Esophagus squamous epithelium (tissue), 5 donors: ENCODE data around the gene PTPN1. TPM values are rescaled to one million over a fixed set of nuclear protein-coding genes. Genes with fewer than 3 reads are reported as not detected.
"Not testable (repeated sequence)": the region's sequence is repeated elsewhere in the genome, so short reads cannot be mapped to it uniquely, and the experiment has no call there.

Source experiments
- DNase-seq: peaks from one replicate; lab custom pipeline; 2025; lab: John Stamatoyannopoulos, UW
- H3K27ac ChIP-seq, 4 donors: fragments of 200-600 bp; sonication (generic); one replicate each; pipeline ENCODE4 v1.5.1; 2016 to 2019; ENCODE audit warnings: mild to moderate bottlenecking in 1 of 4
- H3K27me3 ChIP-seq, 4 donors: fragments of 200-600 bp; sonication (generic); 1 replicate in 3 of 4; 2 replicates in 1 of 4; pipeline versions ENCODE4 v1.5.1 to v1.6.0; 2017 to 2021; ENCODE audit warnings: antibody characterized with exemption in 1 of 4
- H3K36me3 ChIP-seq, 3 donors: fragments of 200-600 bp; sonication (generic); one replicate each; pipeline ENCODE4 v1.5.1; 2016 to 2019
- H3K4me1 ChIP-seq, 3 donors: fragments of 200-600 bp; sonication (generic); one replicate each; pipeline ENCODE4 v1.5.1; 2017 to 2019
- H3K4me3 ChIP-seq, 4 donors: fragments of 200-600 bp; sonication (generic); 1 replicate in 3 of 4; 2 replicates in 1 of 4; pipeline ENCODE4 v1.5.1; 2016 to 2019; ENCODE audit warnings: mild to moderate bottlenecking in 2 of 4, moderate library complexity in 1 of 4
- H3K9me3 ChIP-seq, 3 donors: fragments of 200-600 bp; sonication (generic); one replicate each; pipeline ENCODE4 v1.5.1; 2016 to 2019
- POLR2A ChIP-seq, 4 donors: fragments of 450-650 bp; IDR thresholded peaks; one replicate each; pipeline ENCODE4 v1.6.1; 2017; ENCODE audit warnings: antibody characterized with exemption in 4 of 4, mild to moderate bottlenecking in 4 of 4, moderate library complexity in 3 of 4
- WGBS, 2 donors: methylation state at CpG; one replicate each; pipeline ENCODE4 v1.1.5; 2018; 5-methylcytosine and 5-hydroxymethylcytosine counted together
- intact Hi-C: fragments of 100-400 bp; cut with DNase I; formaldehyde crosslinking; loops from one replicate; pipeline ENCODE4 v1.15.0; 2022
- total RNA-seq, 4 donors: library from RNA; depleted of rRNA; stranded (reverse); fragments of >200 nt; gene quantifications; one replicate each; pipeline ENCODE4 v1.1.0, GENCODE V29; 2016
- TF ChIP-seq, protein P1 (sequence below), 6 experiments: fragments of 450-650 bp in 4 of 6; fragments of 200-600 bp in 2 of 6; sonication (generic) in 2 of 6; IDR thresholded peaks; one replicate each; pipeline ENCODE4 v1.5.1; 2016 to 2019; ENCODE audit warnings: antibody characterized with exemption in 6 of 6, mild to moderate bottlenecking in 4 of 6, moderate library complexity in 4 of 6
- donor health status: DM: yes; HTN: yes; CAD: no.

Gene PTPN1
- total RNA-seq, 4 donors from 2014 or later = 23.6 to 30.6 (median 29.0) TPM

DNA sequence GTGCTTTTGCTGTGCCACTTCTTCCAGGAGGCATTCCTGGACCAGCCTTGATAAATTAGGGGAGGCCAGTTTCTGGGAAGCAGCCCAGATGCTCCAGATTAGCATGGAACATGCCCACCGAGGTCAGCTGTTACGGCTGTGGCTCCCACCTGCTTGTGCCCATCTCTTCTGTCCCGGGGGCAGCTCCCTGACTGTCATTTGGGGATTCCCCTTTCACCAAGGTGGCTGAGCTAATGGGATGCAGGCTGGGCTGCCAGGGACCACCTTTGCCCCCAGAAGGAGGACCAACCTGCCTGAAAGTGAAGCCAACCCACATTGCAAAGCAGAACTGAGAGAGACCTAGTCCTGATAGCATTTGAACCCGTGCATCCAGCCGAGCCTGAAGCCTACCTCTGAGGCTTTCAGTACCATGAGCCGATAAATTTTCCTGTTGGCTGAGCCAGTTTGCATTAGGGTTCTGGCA is 85.3 kb downstream of the PTPN1 start:
- H3K27ac ChIP-seq = no peak overlapping the region
- intact Hi-C loops = no loop called here
- H3K4me1 ChIP-seq = peaks cover 0 to 33% (median 13%) of the 10 kb centered on the region in 3 donors
- TF ChIP-seq, protein P1, sequence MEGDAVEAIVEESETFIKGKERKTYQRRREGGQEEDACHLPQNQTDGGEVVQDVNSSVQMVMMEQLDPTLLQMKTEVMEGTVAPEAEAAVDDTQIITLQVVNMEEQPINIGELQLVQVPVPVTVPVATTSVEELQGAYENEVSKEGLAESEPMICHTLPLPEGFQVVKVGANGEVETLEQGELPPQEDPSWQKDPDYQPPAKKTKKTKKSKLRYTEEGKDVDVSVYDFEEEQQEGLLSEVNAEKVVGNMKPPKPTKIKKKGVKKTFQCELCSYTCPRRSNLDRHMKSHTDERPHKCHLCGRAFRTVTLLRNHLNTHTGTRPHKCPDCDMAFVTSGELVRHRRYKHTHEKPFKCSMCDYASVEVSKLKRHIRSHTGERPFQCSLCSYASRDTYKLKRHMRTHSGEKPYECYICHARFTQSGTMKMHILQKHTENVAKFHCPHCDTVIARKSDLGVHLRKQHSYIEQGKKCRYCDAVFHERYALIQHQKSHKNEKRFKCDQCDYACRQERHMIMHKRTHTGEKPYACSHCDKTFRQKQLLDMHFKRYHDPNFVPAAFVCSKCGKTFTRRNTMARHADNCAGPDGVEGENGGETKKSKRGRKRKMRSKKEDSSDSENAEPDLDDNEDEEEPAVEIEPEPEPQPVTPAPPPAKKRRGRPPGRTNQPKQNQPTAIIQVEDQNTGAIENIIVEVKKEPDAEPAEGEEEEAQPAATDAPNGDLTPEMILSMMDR (IDR thresholded peaks at IDR 0.05) = no peak
- no peak for TF ChIP-seq POLR2A (IDR thresholded peaks at IDR 0.05)
- peaks cover 0 to 55% (median 0%) of the 10 kb centered on the region in 4 donors for H3K27me3 ChIP-seq
- DNase-seq = no peak
- no peak overlapping the region for H3K4me3 ChIP-seq
- WGBS, 2 donors = 27 to 45% methylated on average over 2 to 5 of the region's 6 CpGs
- H3K9me3 ChIP-seq = no peaks in the 10 kb centered on the region
- H3K36me3 ChIP-seq = peaks cover 0 to 3% (median 0%) of the 10 kb centered on the region in 3 donors

DNA sequence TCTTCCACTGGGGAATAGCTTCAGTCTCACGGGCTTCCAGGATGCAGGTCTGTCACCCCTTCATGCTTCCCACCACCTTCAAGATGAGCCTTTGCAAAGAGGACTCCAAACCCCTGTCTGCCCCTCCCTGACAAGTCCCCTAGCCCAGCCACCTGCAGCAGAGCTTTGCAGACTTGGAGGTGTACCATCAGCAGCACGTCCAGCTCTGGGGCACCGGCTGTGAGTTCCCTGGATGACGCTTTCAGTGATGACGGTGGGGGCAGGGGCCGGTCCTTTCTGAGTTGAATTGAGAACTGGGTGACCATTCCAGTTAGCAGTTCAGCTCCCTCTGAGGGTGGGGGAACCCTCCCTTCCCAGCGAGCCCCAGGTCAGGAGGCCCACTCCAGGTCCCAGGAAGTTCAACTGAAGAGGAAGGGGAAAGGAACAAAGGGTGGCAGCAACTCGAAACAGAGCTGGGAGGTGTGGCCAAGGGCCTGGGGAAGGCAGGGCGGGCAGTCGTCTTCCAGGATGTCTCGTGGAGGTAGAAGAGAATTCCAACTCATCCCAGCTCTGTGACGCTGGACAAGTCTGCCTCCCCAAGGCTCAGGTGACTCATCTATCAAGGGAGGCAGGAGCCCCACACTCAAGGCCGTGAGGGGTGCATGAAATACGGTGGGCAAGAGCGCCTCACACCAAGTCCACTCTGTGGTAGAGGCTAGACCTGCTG is 86.0 kb downstream of the PTPN1 start:
- TF ChIP-seq, protein P1 (IDR thresholded peaks at IDR 0.05) = no peak
- no peak for TF ChIP-seq POLR2A (IDR thresholded peaks at IDR 0.05)
- Histone ChIP-seq H3K4me3 (no peak overlapping the region), H3K9me3 (no peaks in the 10 kb centered on the region), H3K4me1 (peaks cover 0 to 33% (median 13%) of the 10 kb centered on the region in 3 donors), H3K36me3 (no peaks in the 10 kb centered on the region), H3K27ac (no peak overlapping the region), H3K27me3 (peaks cover 0 to 55% (median 0%) of the 10 kb centered on the region in 4 donors)
- no peak for DNase-seq
- 32 to 42% methylated on average over 9 of the region's 15 CpGs for WGBS, 2 donors
- intact Hi-C loops = no loop called here

DNA sequence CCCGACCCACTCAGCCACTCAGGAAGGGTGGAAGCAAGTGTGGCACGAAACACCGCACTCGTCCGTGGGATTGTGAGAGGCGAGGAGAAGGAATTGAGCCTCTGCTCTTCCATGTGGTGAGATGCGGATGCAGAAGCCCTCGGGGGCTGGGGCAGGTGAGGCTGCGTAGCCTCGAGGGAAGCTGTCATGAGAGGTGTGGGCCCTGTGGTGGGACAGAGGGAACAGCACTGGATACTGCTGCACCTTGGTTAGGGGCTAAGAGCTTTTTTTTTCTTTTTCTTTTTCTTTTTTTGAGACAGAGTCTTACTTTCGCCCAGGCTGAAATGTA is 86.5 kb downstream of the PTPN1 start:
- Histone ChIP-seq H3K9me3 (no peaks in the 10 kb centered on the region), H3K27me3 (peaks cover 0 to 57% (median 0%) of the 10 kb centered on the region in 4 donors), H3K27ac (no peak overlapping the region), H3K4me1 (peaks cover 0 to 31% (median 13%) of the 10 kb centered on the region in 3 donors), H3K4me3 (no peak overlapping the region), H3K36me3 (no peaks in the 10 kb centered on the region)
- DNase-seq = no peak
- TF ChIP-seq POLR2A (IDR thresholded peaks at IDR 0.05) = no peak
- TF ChIP-seq, protein P1 (IDR thresholded peaks at IDR 0.05) = no peak
- WGBS, 2 donors = 85 to 89% methylated on average over 10 to 11 of the region's 11 CpGs
- intact Hi-C loops = no loop called here

DNA sequence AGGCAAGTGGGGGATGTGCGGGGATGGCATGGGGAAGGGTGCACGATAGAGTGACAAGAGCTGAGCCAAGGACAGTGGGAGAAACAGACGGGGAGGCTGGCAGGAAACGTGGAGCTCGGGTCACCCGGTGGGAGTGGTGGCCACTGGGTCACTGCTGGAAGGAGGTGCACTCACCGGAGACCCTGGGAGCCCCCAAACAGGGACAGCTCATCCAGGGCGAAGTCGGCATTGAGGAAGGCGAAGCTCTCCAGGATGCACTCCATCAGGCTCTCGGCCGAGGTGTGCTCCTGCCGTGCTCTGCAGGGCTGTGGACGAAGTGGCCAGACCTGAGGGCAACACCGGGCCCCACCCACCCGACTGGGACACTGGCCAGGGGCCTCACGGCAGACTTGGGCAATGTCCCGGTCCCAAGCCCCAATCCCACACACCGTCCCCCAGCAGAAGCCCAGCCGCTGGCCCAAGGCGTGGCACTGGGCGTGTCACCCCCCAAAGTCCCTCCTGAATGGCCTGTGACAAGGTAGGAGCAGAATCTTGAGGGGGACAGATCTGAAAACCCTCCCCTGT is 87.3 kb downstream of the PTPN1 start:
- peaks cover 0 to 23% (median 6%) of the 10 kb centered on the region in 3 donors for H3K4me1 ChIP-seq
- TF ChIP-seq, protein P1 (IDR thresholded peaks at IDR 0.05) = no peak
- no peak for TF ChIP-seq POLR2A (IDR thresholded peaks at IDR 0.05)
- intact Hi-C loops = no loop called here
- H3K4me3 ChIP-seq = no peak overlapping the region
- no peak for DNase-seq
- H3K36me3 ChIP-seq = no peaks in the 10 kb centered on the region
- 68 to 79% methylated on average over 7 to 11 of the region's 22 CpGs for WGBS, 2 donors
- no peaks in the 10 kb centered on the region for H3K9me3 ChIP-seq
- peaks cover 0 to 66% (median 0%) of the 10 kb centered on the region in 4 donors for H3K27me3 ChIP-seq
- no peak overlapping the region for H3K27ac ChIP-seq

DNA sequence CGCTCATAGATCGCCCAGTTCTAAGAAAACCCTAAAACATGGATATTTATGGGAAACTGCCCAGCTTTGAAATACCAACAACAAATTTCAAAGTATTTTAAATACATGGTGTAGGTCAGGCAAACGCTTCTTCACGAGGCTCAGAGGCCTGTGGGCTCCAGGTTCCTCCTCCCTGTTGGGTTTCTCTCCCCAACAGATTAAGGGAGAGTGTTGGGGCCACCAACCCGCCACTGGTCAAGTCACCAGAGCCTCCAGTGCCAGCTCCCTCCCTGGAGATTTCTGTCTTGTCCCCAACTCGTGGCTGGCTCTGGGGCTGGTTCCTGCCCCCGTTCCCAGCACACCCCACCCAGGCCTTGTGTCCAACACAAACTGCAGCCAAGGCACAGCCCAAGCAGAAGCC is 87.9 kb downstream of the PTPN1 start:
- Histone ChIP-seq H3K27me3 (peaks cover 0 to 66% (median 0%) of the 10 kb centered on the region in 4 donors), H3K9me3 (no peaks in the 10 kb centered on the region), H3K4me3 (no peak overlapping the region), H3K27ac (no peak overlapping the region), H3K36me3 (no peaks in the 10 kb centered on the region), H3K4me1 (peaks cover 0 to 17% (median 5%) of the 10 kb centered on the region in 3 donors)
- intact Hi-C loops = no loop called here
- TF ChIP-seq, protein P1 (IDR thresholded peaks at IDR 0.05) = no peak
- TF ChIP-seq POLR2A (IDR thresholded peaks at IDR 0.05) = no peak
- DNase-seq = no peak
- WGBS, 2 donors = 86 to 94% methylated on average over 5 of the region's 7 CpGs

DNA sequence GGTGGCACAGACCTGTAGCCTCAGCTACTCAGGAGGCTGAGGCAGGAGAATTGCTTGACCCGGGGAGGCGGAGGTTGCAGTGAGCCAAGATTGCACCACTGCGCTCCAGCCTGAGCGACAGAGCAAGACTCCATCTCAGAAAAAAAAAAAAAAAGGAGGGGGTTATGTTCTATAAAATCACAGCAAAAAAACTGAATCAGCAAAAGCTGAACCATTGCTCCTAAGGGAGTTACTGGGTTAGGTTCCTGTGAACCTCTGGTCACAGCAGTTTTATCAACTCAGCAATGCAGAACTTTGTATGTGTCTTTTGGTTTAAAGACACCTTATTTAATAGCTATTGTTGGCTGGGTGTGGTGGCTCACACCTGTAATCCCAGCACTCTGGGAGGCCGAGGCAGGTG is 88.6 kb downstream of the PTPN1 start:
- 89 to 93% methylated on average over 5 of the region's 5 CpGs for WGBS, 2 donors
- H3K27ac ChIP-seq, DNase-seq, H3K36me3 ChIP-seq, intact Hi-C loops, H3K4me3 ChIP-seq, H3K9me3 ChIP-seq: not testable (repeated sequence)
- Histone ChIP-seq H3K4me1 (peaks cover 0 to 16% (median 5%) of the 10 kb centered on the region in 3 donors), H3K27me3 (peaks cover 0 to 66% (median 0%) of the 10 kb centered on the region in 4 donors)
